IMR-90 (cell line): ENCODE measurements around the gene TIAM2. TPM values are rescaled to one million over a fixed set of nuclear protein-coding genes. Genes with fewer than 3 reads are reported as not detected.
A peak's percentile ranks its signal among the peaks of the same experiment; 100 is the strongest.

Experiments
- ATAC-seq: fragments of 200-7000 bp; cut with Tn5 transposase; 2 replicates; pipeline ENCODE4 v1.9.1; 2020; ENCODE audit warnings: low read depth, mild to moderate bottlenecking, moderate library complexity
- BruUV-seq: library from RNA; stranded (reverse); fragments of 400-500 nt; replicated peaks from 2 replicates; lab custom pipeline; 2021; lab: Mats Ljungman, UMichigan
- CTCF ChIA-PET: fragments of 300-600 bp; formaldehyde crosslinking; extraction: SDS; loops from one replicate; lab custom pipeline; 2021; ENCODE audit warnings: antibody characterized with exemption; lab: Yijun Ruan, JAX
- POLR2A ChIA-PET: fragments of 300-600 bp; sonication (Branson Sonifier 250); formaldehyde crosslinking; loops from one replicate; lab custom pipeline; 2022; ENCODE audit warnings: antibody characterized with exemption; ENCODE audit not compliant: unreplicated experiment; lab: Charles Lee
- DNase-seq: peaks from one replicate; pipeline ENCODE4 v3.0.0; 2013
- H2AFZ ChIP-seq: replicated peaks from 2 replicates; pipeline ENCODE3; 2013; ENCODE audit warnings: low read length, mild to moderate bottlenecking; ENCODE audit not compliant: poor library complexity
- H2AK5ac ChIP-seq: 2 replicates; pipeline ENCODE4 v1.6.1; 2013; ENCODE audit warnings: low read depth, low read length, inconsistent platforms
- H2AK9ac ChIP-seq: replicated peaks from 2 replicates; pipeline ENCODE3; 2013; ENCODE audit warnings: mild to moderate bottlenecking, low read depth, low read length, moderate library complexity; ENCODE audit not compliant: poor library complexity
- H2BK120ac ChIP-seq: 2 replicates; pipeline ENCODE4 v1.6.1; 2013; ENCODE audit warnings: low read depth, low read length, inconsistent platforms
- H2BK15ac ChIP-seq: 3 replicates; pipeline ENCODE4 v1.6.1; 2013; ENCODE audit warnings: low read depth, low read length, inconsistent platforms
- H2BK20ac ChIP-seq: 2 replicates; pipeline ENCODE4 v1.6.1; 2013; ENCODE audit warnings: low read depth, mild to moderate bottlenecking, inconsistent platforms, low read length, moderate library complexity
- H2BK5ac ChIP-seq: 2 replicates; pipeline ENCODE4 v1.6.1; 2013; ENCODE audit warnings: mild to moderate bottlenecking, low read depth, low read length, inconsistent platforms; ENCODE audit not compliant: poor library complexity, severe bottlenecking
- H3K14ac ChIP-seq: replicated peaks from 2 replicates; pipeline ENCODE4 v1.6.1; 2013; ENCODE audit warnings: low read depth, low read length, inconsistent platforms
- H3K18ac ChIP-seq: 2 replicates; pipeline ENCODE4 v1.6.1; 2013; ENCODE audit warnings: low read depth, low read length, control low read depth
- H3K23ac ChIP-seq: 2 replicates; pipeline ENCODE4 v1.6.1; 2013; ENCODE audit warnings: low read depth, low read length, inconsistent platforms
- H3K27ac ChIP-seq: 2 replicates; pipeline ENCODE4 v1.5.1; 2013; ENCODE audit warnings: mild to moderate bottlenecking, control low read depth, low read length; ENCODE audit not compliant: insufficient read depth
- H3K27me3 ChIP-seq: 2 replicates; pipeline ENCODE4 v1.6.1; 2013; ENCODE audit warnings: low read length; ENCODE audit not compliant: control insufficient read depth, insufficient read depth
- H3K36me3 ChIP-seq: 2 replicates; pipeline ENCODE4 v1.6.1; 2013; ENCODE audit warnings: low read length, mixed read lengths; ENCODE audit not compliant: control insufficient read depth, insufficient read depth
- H3K4ac ChIP-seq: 2 replicates; pipeline ENCODE4 v1.6.1; 2013; ENCODE audit warnings: low read depth, low read length, inconsistent platforms
- H3K4me1 ChIP-seq: 2 replicates; pipeline ENCODE4 v1.6.1; 2013; ENCODE audit warnings: low read length, mixed read lengths; ENCODE audit not compliant: control insufficient read depth, insufficient read depth
- H3K4me2 ChIP-seq: 2 replicates; pipeline ENCODE4 v1.6.1; 2013; ENCODE audit warnings: low read depth, mild to moderate bottlenecking, control low read depth, low read length, moderate library complexity
- H3K4me3 ChIP-seq: 2 replicates; pipeline ENCODE4 v1.5.1; 2013; ENCODE audit warnings: low read depth, mild to moderate bottlenecking, control low read depth, low read length, moderate library complexity; ENCODE audit not compliant: insufficient read depth
- H3K56ac ChIP-seq: 2 replicates; pipeline ENCODE4 v1.6.1; 2013; ENCODE audit warnings: low read length, inconsistent platforms; ENCODE audit not compliant: insufficient read depth; ENCODE audit errors: extremely low read depth
- H3K79me1 ChIP-seq, 2 experiments: 2 replicates each; pipeline ENCODE4 v1.6.1; 2013; ENCODE audit warnings: low read length in 2 of 2, inconsistent platforms in 1 of 2, low read depth in 1 of 2
- H3K9ac ChIP-seq: 2 replicates; pipeline ENCODE4 v1.6.1; 2013; ENCODE audit warnings: low read depth, low read length, control low read depth
- H3K9me1 ChIP-seq: 2 replicates; pipeline ENCODE4 v1.6.1; 2013; ENCODE audit warnings: low read length, inconsistent platforms; ENCODE audit not compliant: insufficient read depth
- H3K9me3 ChIP-seq: 2 replicates; pipeline ENCODE4 v1.6.1; 2013; ENCODE audit warnings: low read length; ENCODE audit not compliant: control insufficient read depth, insufficient read depth
- H4K20me1 ChIP-seq: 2 replicates; pipeline ENCODE4 v1.6.1; 2013; ENCODE audit warnings: low read length, inconsistent platforms; ENCODE audit not compliant: insufficient read depth
- H4K5ac ChIP-seq: 2 replicates; pipeline ENCODE4 v1.6.1; 2013; ENCODE audit warnings: mild to moderate bottlenecking, low read depth, low read length, control low read depth
- H4K8ac ChIP-seq, 2 experiments: 2 replicates each; pipeline ENCODE4 v1.6.1; 2013; ENCODE audit warnings: low read depth in 2 of 2, low read length in 2 of 2, control low read depth in 1 of 2, inconsistent platforms in 1 of 2
- H4K91ac ChIP-seq: 2 replicates; pipeline ENCODE4 v1.6.1; 2013; ENCODE audit warnings: low read depth, low read length, inconsistent platforms; ENCODE audit not compliant: insufficient read depth
- BHLHE40 ChIP-seq: fragments of 150-350 bp; IDR thresholded peaks from 2 replicates; pipeline ENCODE4 v1.6.1; 2016; ENCODE audit warnings: mild to moderate bottlenecking, low read depth, low read length
- FOS ChIP-seq: fragments of 150-350 bp; IDR thresholded peaks from 2 replicates; pipeline ENCODE4 v1.6.1; 2016; ENCODE audit warnings: low read depth, low read length
- MAFK ChIP-seq: IDR thresholded peaks from 2 replicates; pipeline ENCODE4 v1.6.1; 2012; ENCODE audit warnings: low read depth, low read length, improper control_type of control experiment
- MAZ ChIP-seq: IDR thresholded peaks from 2 replicates; pipeline ENCODE4 v1.6.1; 2012; ENCODE audit warnings: low read depth, mild to moderate bottlenecking, low read length, improper control_type of control experiment, moderate library complexity, borderline replicate concordance
- MXI1 ChIP-seq: IDR thresholded peaks from 2 replicates; pipeline ENCODE4 v1.6.1; 2012; ENCODE audit warnings: low read depth, mild to moderate bottlenecking, low read length, moderate library complexity, borderline replicate concordance
- POLR2A ChIP-seq: IDR thresholded peaks from 2 replicates; pipeline ENCODE4 v1.6.1; 2012; ENCODE audit warnings: mild to moderate bottlenecking, low read depth, low read length
- RAD21 ChIP-seq: IDR thresholded peaks from 2 replicates; pipeline ENCODE4 v1.6.1; 2012; ENCODE audit warnings: low read length, improper control_type of control experiment
- RCOR1 ChIP-seq: IDR thresholded peaks from 2 replicates; pipeline ENCODE4 v1.6.1; 2012; ENCODE audit warnings: mild to moderate bottlenecking, low read length, improper control_type of control experiment; ENCODE audit not compliant: insufficient replicate concordance
- RFX5 ChIP-seq: IDR thresholded peaks from 2 replicates; pipeline ENCODE4 v1.8.0; 2012; ENCODE audit warnings: low read depth, mild to moderate bottlenecking, low read length, moderate library complexity
- SMC3 ChIP-seq: fragments of 150-350 bp; IDR thresholded peaks from 2 replicates; pipeline ENCODE4 v1.6.1; 2016; ENCODE audit warnings: low read depth, mild to moderate bottlenecking, antibody characterized with exemption, low read length, moderate library complexity
- USF2 ChIP-seq: fragments of 150-350 bp; IDR thresholded peaks from 2 replicates; pipeline ENCODE4 v1.6.1; 2017; ENCODE audit warnings: mild to moderate bottlenecking, antibody characterized with exemption, low read length, low read depth
- WGBS, 2 experiments: methylation state at CpG; one replicate each; pipeline versions ENCODE4 v1.1.5 to v1.1.7; 2013; ENCODE audit warnings: missing lambda C conversion rate in 2 of 2; ENCODE audit not compliant: insufficient read length in 1 of 2; ENCODE audit errors: extremely low coverage in 2 of 2; 5-methylcytosine and 5-hydroxymethylcytosine counted together
- dilution Hi-C: fragments of 300-500 bp; cut with HindIII; formaldehyde crosslinking; loops from one replicate; pipeline ENCODE4 v1.14.3; 2018; ENCODE audit warnings: low sequenced_read_pairs; ENCODE audit not compliant: unreplicated experiment
- in situ Hi-C: fragments of 300-500 bp; cut with MboI; formaldehyde crosslinking; loops from 3 replicates; pipeline ENCODE4 v1.14.3; 2019; ENCODE audit warnings: low sequenced_read_pairs, inconsistent platforms, mixed read lengths
- intact Hi-C: fragments of 100-400 bp; cut with micrococcal nuclease; formaldehyde crosslinking; loops from 2 replicates; pipeline ENCODE4 v1.10.0; 2022
- polyA plus RNA-seq, 3 experiments: library from polyadenylated mRNA; depleted of rRNA; stranded (reverse); fragments of >200 nt; gene quantifications; 2 replicates each; pipeline ENCODE4 v1.2.3, GENCODE V29; 2012; ENCODE audit warnings: low replicate concordance in 1 of 3
- total RNA-seq: library from RNA; depleted of rRNA; stranded (reverse); fragments of >200 nt; gene quantifications from 2 replicates; pipeline ENCODE4 v1.2.3, GENCODE V29; 2012
- TF ChIP-seq, protein P1 (sequence below): fragments of 150-350 bp; IDR thresholded peaks from 2 replicates; pipeline ENCODE4 v1.6.1; 2016; ENCODE audit warnings: low read depth, mild to moderate bottlenecking, low read length, moderate library complexity, borderline replicate concordance

Gene TIAM2
- total and polyA plus RNA-seq, 2 of the 4 experiments (the other 2 are of a cell fraction) = 3.1 to 4.7 TPM

DNA sequence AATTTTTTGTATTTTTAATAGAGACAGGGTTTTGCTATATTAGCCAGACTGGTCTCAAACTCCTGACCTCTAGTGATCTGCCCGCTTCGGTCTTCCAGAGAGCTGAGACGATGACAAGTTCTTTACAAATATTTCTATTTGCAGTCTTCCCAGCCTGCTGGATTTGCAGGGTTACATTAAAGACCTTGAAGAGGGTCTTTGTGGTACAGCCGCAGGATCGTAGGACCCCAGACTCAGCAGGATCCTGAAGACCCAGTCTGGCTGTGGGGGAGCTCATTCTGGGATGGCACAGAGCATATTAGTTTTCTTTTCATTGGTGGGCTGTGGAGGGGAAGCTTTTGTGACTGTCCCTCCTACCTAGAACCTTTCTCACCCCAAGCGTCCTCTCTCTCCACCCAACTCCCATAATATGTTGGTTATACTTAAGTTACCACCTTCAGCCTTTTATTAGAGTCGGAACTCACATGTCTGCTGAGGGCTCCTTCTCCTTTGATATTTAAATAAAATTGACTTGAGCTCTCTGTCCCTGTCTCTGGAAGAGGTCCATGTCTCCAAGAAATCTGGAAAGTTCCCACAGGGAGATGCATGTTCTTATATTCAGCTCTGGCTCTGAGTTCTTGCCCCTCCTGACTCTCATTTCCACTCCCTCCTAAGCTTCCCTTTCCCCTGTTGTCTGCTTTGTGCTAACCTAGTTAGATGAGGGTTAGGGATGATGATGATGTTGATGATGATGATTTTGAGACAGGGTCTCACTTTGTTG is 72.0 kb downstream of the TIAM2 start (continued):
- TF ChIP-seq MAZ = no peak
- TF ChIP-seq RAD21 = no peak

DNA sequence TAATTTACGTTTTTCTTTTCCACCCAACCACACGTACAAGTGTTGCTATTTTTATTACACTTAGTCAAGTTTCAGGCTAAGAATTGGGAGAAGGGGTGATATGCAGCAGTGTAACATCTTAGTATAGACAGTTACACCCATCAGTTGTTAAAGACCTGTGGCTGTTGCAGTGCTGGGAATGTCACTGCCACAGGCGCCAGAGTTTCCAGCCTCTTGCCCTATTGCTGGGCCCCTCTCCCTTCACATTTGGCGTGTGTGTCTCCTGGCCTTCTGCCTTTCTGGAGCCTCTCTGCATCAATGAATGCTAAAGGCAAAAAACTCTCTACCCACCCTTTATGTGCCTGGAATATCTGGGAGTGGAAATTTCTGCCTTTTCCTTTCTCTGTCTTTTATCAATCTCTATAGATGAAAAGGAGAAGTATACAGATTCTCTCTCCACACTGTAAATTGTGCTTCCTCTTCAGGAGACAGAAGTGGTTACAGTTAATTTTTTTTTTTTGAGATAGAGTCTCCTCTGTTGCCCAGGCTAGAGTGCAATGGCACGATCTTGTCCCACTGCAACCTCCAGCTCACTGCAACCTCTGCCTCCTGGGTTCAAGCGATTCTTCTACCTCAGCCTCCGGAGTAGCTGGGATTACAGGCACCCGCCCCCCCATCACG is 73.0 kb downstream of the TIAM2 start:
- dilution Hi-C loops = no loop called here
- POLR2A ChIA-PET = no interaction called here
- CTCF ChIA-PET = interaction anchor here (0.6 kb wide), 1 partner anchor 12 kb away, joined by 3 read pairs; no protein-coding TSS in a partner anchor
- TF ChIP-seq RFX5 (no peak), MXI1 (no peak), RAD21 (no peak), USF2 (no peak), SMC3 (no peak), MAFK (no peak), BHLHE40 (no peak), RCOR1 (no peak), POLR2A (no peak), FOS (no peak), MAZ (no peak)
- TF ChIP-seq, protein P1, sequence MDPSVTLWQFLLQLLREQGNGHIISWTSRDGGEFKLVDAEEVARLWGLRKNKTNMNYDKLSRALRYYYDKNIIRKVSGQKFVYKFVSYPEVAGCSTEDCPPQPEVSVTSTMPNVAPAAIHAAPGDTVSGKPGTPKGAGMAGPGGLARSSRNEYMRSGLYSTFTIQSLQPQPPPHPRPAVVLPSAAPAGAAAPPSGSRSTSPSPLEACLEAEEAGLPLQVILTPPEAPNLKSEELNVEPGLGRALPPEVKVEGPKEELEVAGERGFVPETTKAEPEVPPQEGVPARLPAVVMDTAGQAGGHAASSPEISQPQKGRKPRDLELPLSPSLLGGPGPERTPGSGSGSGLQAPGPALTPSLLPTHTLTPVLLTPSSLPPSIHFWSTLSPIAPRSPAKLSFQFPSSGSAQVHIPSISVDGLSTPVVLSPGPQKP = no peak

More for the DNA sequence above, 73.0 kb downstream of the TIAM2 start:
- Histone ChIP-seq H3K18ac (no peak overlapping the region), H3K9me3 (no peaks in the 10 kb centered on the region), H2BK120ac (no peak overlapping the region), H3K56ac (no peak overlapping the region), H2AK5ac (no peak overlapping the region), H3K36me3 (no peaks in the 10 kb centered on the region), H3K27me3 (no peaks in the 10 kb centered on the region), H3K4me2 (no peak overlapping the region), H2AK9ac (no peak overlapping the region), H3K9ac (no peak overlapping the region), H2BK15ac (no peak overlapping the region), H3K4me1 (peaks cover 10% of the 10 kb centered on the region), H3K23ac (0 out of 2 replicates have a peak overlapping the region, but pooled peaks have one; percentile 33), H3K9me1 (peaks cover 7% of the 10 kb centered on the region), H4K5ac (no peak overlapping the region), H2AFZ (no peak overlapping the region), H3K4me3 (no peak overlapping the region), H3K14ac (no peak overlapping the region), H3K79me1 (peaks cover 0 to 16% of the 10 kb centered on the region in 2 experiments; a peak in 2 of 4 replicates), H4K91ac (no peak overlapping the region), H4K20me1 (no peaks in the 10 kb centered on the region), H3K27ac (no peak overlapping the region), H2BK5ac (no peak overlapping the region), H3K4ac (no peak overlapping the region), H4K8ac (no peak overlapping the region), H2BK20ac (no peak overlapping the region)
- ATAC-seq = no peak
- intact Hi-C loops = no loop called here
- no peak for DNase-seq
- no TSS peak for BruUV-seq
- WGBS, 2 experiments = no CpG with 5 or more reads among the region's 9 CpGs
- in situ Hi-C loops = no loop called here
